UCSD-AML1 (cell line): ENCODE data around the gene RAD23B.
A peak's percentile ranks its signal among the peaks of the same experiment; 100 is the strongest.
"Not testable (repeated sequence)": the region's sequence is repeated elsewhere in the genome, so short reads cannot be mapped to it uniquely, and the experiment has no call there.

Source experiments
- DNase-seq: peaks from one replicate; lab custom pipeline; 2025; ENCODE audit not compliant: unreplicated experiment; lab: John Stamatoyannopoulos, UW

The RAD23B gene

GRCh38 chr9:107282759-107283622, at the start of gene RAD23B:
TSS of gene RAD23B (plus strand) at chr9:107283279. CDS start at chr9:107283630, 351 bp downstream.
- peak; percentile 99 for DNase-seq

DNA sequence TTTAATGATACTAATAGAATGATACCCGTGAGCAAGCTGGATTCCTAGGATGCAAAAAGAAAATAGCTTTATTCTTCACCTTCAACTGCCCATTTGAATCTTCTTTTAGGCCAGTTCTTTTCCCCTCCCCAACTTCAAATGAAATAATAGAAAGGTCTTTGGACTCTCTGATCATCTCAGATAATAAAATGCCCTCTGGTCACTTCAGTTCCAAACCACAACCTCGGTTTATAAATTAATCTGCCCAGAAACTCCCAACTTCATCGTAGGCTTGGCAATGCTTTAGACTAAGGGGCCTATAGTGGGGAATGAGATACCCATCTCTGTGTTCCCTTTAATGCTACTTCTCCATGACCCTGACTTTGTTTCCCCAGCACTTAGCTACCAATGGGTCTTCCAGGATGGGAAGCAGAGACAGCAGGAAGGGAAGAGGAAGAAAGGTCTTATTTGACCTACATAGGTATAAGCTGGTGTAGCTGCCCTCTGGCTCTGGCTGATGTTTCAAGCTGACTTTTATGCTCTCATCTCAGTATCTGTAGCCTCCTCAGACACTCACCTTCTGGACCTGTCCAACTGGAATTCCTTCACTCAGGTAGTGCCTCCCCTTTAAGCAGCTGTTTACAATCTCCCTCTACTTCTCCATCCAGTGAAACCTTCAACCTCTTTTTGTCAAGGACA, 47.2 kb upstream of the RAD23B start:
- DNase-seq: no peak

GRCh38 chr9:107237873-107238272, 45.2 kb upstream of the RAD23B start:
- no peak for DNase-seq

GRCh38 chr9:107239474-107239873, 43.6 kb upstream of the RAD23B start:
- no peak for DNase-seq

DNA sequence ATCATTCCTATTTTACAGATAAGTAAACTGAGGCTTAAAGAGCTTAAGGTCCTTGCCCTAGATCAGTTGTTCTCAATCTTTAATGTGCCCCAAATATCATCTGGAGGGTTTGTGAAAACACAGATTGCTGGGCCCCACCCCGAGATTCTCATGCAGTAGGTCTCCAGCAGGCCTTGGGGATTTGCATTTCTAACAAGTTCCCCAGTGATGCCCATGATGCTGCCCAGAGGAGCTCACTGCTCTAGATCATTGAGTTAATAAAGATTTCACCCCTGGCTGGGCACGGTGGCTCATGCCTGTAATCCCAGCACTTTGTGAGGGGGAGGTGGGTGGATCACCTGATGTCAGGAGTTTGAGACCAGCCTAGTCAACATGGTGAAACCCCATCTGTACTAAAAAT, 42.8 kb upstream of the RAD23B start:
- DNase-seq: no peak

GRCh38 chr9:107242073-107243030, 40.7 kb upstream of the RAD23B start:
- no peak for DNase-seq

- no peak for DNase-seq
Measured at GRCh38 chr9:107243742-107244141, 39.3 kb upstream of the RAD23B start.

DNA sequence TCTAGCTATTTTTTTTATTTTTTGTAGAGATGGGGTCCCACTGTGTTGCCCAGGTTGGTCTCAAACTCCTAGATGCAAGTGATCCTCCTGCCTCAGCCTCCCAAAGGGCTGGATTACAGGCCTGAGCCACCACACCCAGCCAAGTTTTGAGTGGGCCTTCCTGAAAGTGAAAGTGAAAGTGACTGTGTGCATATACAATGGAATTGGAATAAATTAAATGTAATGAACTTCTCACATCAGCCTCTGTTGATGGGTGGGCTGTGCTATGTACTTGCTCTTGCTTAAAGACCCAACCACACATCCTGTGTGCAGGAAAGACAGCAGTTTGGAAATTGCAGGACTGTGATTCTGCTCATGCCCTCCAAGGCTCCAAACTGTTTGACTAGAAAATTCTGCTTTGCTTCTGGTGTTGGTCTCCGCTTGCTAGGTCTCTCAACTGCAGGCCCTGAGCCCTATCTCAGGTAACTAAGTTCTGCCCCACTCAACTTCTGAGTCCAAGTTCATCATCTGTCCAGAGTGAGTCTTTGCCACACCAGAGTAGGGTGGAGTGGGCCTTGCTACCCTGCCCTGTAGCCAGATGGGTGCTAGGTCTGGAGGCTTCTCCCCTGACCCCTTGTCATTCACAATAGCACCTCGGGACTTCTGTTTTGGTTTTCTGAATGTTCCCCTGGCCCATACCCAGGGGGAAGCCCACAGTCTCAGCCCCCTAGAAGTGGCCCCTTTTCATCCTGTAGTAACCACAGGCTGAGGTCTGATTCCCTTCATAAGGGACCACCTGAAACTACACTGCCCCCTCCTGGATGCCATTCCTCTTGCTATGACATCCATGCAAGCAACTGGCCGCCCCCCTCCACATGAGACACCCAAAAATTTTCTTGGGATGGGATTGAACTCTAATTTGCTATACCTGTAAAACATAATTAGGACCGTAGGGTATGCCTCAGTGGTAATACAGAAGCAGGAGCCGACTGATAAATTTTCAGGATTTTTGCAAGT, 36.5 kb upstream of the RAD23B start:
- DNase-seq: no peak

DNA sequence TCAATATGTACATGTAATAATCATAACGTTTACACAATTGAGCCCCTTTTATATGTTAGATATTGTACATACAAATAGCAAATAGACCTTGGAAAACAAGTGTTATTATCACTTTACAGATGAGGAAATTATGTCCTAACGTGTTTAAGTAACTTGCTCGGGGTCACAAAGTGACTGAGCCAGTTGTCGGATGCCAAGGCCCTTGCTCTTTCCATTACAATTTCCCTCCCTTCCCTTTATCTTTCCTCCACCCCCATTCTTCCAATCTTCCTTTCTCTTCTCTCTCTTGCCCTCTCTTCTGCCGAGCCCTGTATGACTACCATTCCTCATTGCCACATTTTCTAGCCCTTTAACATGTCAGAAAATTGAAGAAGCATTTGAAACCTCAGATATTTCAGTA, 34.4 kb upstream of the RAD23B start:
- no peak for DNase-seq

GRCh38 chr9:107249131-107249533, 33.9 kb upstream of the RAD23B start:
- DNase-seq: no peak

GRCh38 chr9:107249665-107250285, 33.3 kb upstream of the RAD23B start:
- DNase-seq: no peak

DNA sequence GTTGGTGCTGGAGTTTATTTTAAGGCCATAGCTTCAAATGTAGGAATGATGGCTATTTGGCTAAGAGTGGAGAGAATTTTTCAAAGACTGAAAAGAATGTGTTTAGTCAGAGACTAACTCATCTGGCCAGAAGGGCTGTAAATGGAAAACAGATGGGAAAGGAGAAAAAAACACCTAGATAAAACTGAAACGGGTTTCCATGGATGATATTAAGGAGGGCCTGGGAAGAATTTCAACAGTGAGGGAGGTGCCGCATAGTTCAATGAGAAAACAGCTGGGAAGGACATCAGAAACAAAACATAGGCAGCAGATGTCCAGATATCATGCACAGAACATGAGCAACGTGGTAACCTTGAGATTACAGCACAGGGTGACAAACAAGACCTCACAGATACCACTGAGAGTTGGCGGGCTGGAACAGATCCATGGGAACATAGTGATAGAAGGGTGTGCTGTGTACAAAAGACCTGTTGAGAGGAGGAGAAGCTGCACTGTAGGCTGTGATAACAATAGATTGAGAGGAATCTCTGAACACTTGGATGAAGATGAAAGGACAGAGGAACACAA, 31.2 kb upstream of the RAD23B start:
- no peak for DNase-seq

DNA sequence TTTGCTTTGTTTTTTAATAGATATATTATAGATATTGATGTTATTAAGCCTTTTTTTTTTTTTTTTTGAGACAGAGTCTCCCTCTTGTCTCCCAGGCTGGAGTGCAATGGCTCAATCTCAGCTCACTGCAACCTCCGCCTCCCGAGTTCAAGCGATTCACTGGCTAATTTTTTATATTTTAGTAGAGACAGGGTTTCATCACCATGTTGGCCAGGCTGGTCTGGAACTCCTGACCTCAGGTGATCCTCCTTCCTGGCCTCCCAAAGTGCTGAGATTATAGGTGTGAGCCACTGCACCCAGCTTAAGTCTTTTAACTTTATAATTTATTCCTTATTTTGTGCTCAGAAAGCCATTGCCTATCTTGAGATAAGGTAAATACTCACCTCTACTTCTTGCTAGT, 24.2 kb upstream of the RAD23B start:
- DNase-seq: no peak

DNA sequence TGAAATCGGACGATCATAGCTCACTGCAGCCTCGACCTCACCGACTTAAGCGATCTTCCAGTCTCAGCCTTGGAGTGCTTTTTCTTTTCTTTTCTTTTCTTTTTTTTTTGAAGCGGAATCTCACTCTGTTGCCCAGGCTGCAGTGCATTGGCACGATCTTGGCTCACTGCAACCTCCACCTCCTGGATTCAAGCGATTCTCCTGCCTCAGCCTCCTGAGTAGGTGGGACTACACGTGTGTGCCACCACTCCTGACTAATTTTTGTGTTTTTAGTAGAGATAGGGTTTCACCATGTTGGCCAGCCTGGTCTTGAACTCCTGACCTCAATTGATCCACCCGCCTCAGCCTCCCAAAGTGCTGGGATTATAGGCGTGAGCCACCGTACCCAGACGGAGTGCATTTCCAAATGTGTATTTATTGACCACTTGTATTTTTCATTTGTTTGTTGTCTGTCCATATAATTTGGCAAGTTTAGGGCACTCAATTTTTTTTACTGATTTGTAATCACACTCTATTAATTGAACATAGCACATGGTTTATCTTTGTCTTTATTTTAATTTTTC, 23.2 kb upstream of the RAD23B start:
- DNase-seq: not testable (repeated sequence)

GRCh38 chr9:107260437-107261081, 22.5 kb upstream of the RAD23B start:
- DNase-seq: no peak

DNA sequence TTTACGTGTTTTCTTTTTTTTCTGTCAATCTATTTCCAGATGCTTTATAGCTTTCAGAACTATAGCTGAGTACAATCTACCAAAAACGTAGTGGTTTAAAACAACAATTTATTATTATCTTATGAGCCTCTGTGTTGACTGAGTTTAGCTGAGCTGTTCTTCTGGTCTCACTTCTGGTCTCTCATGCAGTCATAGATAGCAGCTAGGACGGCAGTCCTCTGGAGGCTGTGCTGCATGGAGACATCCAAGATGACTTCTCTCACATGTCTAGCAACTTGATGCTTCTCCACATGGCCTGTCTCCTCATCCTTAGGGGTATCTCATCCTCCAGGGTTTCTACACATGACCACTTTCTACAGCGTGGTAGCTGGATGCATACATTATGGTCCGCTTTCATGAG, 22.0 kb upstream of the RAD23B start:
- no peak for DNase-seq

DNA sequence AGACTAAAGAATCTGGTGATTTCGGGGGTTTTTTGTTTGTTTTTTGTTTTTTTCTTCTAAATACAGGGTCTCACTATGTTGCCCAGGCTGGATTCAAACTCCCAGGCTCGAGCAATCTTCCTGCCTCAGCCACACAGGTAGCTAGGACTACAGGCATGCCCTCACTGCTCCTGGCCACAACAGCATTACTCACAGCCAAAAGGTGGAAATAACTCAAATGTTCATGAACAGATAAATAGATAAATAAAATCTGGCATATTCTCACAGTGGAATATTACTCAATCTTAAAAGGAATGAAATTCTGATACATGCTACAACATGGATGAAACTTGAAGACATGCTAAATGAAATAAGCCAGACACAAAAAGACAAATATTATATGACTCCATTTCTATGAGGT, 19.8 kb upstream of the RAD23B start:
- no peak for DNase-seq

DNA sequence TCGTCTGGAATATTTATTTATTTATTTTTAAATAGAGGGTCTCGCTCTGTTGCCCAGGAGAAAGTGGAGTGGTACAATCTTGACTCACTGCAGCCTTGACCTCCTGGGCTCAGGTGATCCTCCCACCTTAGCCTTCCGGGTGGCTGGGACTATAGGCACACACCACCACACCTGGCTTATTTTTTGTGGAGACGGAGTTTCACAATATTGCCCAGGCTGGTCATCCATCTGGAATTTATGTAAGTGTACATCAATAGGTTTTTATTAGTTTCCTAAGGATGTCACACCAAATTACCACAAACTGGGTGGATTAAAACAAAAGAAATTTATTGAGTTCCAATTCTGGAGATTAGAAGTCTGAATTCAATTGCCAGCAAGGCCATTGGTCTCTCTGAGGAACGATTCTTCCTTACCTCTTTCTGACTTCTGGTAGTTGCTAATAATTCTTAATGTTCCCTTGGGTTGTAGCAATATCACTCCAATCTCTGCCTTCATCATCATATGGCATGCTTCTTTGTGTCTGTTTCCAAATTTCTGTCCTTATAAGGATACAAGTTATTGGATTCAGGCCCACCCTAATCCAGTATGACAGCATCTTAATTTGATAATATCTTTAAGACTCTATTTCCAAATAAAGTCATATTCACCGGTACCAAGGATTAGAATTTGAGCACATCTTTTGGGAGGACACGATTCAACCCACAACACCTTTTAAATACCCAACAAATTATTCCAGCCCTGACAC, 16.3 kb upstream of the RAD23B start:
- no peak for DNase-seq
